ENCODE data around the gene PEX1.

DNA sequence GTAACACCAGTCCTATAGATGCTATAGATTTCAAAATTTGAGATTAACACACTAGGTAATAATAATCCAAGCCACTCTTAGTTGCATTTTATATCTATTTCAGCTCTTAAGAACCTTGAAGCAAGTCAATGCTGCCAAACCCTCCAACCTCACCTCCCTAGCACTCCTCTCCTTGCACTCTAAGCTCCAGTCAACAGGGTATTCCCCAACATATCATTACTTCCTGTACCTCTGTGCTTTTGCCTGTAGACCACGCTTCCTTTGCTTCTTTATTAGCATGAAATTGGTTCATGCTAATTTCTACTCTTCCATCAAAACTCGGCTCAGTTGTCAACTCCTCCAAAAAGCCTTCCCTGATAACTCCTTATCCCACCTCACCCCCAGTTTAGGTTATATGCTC lies 24.6 kb downstream of the PEX1 start:
- no peak for TF ChIP-seq EZH2 (IDR thresholded peaks at IDR 0.05; ENCODE audit: borderline replicate concordance, low read depth, low read length, severe bottlenecking)
- TF ChIP-seq, protein P1, sequence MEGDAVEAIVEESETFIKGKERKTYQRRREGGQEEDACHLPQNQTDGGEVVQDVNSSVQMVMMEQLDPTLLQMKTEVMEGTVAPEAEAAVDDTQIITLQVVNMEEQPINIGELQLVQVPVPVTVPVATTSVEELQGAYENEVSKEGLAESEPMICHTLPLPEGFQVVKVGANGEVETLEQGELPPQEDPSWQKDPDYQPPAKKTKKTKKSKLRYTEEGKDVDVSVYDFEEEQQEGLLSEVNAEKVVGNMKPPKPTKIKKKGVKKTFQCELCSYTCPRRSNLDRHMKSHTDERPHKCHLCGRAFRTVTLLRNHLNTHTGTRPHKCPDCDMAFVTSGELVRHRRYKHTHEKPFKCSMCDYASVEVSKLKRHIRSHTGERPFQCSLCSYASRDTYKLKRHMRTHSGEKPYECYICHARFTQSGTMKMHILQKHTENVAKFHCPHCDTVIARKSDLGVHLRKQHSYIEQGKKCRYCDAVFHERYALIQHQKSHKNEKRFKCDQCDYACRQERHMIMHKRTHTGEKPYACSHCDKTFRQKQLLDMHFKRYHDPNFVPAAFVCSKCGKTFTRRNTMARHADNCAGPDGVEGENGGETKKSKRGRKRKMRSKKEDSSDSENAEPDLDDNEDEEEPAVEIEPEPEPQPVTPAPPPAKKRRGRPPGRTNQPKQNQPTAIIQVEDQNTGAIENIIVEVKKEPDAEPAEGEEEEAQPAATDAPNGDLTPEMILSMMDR (IDR thresholded peaks at IDR 0.05; ENCODE audit: borderline replicate concordance, extremely low read depth, low read length, poor library complexity, severe bottlenecking): no peak

Data from DND-41 (cell line).